Measurements from ENCODE around the gene TRAF7. TPM values are rescaled to one million over a fixed set of nuclear protein-coding genes. Genes with fewer than 3 reads are reported as not detected.

TRAF7 gene
- total RNA-seq, 1 donor from 2014 or later, result 21.4 TPM

DNA sequence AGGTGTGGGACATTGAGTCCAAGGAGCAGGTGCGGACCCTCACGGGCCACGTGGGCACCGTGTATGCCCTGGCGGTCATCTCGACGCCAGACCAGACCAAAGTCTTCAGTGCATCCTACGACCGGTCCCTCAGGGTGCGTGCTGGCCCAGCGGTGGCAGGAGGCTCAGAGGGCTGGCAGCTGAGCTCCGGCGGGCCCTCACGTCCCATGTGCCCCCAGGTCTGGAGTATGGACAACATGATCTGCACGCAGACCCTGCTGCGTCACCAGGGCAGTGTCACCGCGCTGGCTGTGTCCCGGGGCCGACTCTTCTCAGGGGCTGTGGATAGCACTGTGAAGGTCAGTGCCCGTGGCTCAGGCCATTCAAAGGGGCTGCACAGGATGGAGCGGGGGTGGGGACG is 20.5 kb downstream of the TRAF7 start:
- no peak for DNase-seq
- ATAC-seq, result no peak
- intact Hi-C loops (cut with micrococcal nuclease), result no loop called here

DNA sequence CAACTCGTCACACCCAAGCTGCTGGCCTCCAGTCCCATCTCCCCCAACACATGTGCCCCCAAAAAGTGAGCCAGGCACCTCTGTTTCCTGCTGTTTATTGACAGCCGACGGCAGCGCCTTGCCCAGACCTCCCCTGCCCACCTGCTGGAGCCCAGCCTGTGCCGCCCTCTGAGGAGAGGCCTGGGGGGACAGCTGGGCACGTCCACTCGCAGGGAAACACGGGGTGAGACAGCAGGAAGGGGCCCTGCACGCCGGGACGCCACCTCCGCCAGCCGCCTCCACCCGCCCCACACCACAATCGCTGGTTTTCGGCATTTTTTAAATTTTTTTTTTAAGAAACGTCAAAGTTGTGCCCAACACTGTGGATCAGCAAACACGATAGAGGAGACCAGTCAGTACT is 21.5 kb downstream of the TRAF7 start:
- intact Hi-C loops (cut with micrococcal nuclease), result no loop called here

DNA sequence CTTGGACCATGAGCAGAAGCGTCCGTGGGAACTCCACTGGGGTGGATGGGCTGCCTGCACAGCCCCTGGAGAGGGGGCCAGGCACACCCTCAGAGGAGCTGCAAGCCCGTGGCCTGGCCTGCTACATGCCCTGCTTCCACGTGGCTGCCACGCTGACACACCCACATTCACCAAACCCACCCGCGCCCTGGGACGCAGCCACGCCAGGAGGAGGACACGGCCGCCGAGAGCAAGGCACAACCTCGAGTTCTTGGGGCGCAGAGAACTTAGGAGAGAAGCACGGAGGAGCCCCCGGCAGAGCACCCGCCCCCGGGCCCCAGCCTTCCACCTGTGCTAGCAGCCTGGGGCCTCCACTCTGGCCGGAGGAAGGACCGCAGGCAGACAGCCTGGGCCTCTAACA is 22.0 kb downstream of the TRAF7 start:
- no peak for ATAC-seq
- no peak for DNase-seq
- intact Hi-C loops (cut with micrococcal nuclease), result no loop called here

More for the DNA sequence above, 21.5 kb downstream of the TRAF7 start:
- DNase-seq, result no peak
- no peak for ATAC-seq

DNA sequence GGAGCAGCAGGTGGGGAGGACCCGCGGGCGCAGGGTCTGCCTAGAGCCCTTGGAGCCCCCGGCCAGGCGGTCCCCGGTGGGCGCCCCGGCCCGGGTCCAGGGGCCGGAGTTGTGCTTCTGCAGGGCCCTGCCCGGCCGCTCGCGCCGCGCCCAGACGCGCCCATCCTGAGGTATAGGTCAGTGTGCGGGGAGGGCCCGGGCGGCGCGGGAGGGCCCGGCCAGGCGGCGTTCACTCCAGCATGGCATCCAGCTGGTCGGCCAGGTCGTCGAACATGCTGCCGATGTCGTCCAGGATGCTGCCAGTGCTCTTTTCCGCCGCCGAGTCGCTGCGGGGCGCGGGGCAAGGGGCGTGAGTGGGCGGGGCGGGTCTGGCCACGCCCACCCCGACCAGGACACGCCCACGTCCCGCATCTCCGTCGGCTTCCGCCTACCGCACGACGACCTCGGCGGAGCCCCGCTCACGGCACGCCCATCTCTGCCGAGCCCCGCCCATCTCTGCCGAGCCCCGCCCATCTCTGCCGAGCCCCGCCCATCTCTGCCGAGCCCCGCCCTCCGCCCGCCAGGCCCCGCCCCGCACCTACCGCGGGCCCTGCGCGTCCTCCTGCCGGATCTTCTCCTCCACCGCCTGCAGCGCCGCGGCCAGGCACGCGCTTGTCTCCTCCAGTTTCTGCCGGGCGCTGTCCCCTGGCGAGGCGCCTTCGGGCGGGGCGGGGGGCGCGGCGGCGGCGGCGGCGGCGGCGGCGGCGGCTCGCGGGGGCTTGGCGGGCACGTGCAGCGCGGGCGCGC is 22.9 kb downstream of the TRAF7 start:
- intact Hi-C loops (cut with micrococcal nuclease), result no loop called here
- ATAC-seq (no peak), DNase-seq (no peak)

DNA sequence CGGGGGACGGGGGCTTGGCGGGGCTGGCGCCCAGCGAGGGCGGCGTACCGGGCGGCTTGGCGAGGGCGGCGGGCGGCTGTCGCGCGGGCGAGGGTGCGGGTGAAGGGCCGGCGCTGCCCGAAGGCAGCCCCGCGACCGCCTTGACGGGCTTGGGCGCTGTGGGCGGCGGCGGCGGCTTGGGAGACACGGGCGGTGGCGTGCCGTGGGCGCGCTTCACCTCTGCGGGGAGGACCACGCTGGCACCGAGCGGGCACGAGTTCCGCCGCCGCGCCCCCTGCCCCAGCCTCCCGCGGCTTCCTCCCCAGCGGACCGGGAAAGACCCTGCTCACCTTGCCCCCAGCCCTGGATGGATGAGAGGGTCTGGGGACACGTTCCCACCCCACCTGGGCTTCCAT is 23.5 kb downstream of the TRAF7 start:
- ATAC-seq (no peak), DNase-seq (no peak)
- intact Hi-C loops (cut with micrococcal nuclease), result no loop called here

- intact Hi-C loops (cut with micrococcal nuclease), result no loop called here
- no peak for ATAC-seq
- no peak for DNase-seq
Observed at GRCh38 chr16:2179576-2179975, 24.0 kb downstream of the TRAF7 start.

DNA sequence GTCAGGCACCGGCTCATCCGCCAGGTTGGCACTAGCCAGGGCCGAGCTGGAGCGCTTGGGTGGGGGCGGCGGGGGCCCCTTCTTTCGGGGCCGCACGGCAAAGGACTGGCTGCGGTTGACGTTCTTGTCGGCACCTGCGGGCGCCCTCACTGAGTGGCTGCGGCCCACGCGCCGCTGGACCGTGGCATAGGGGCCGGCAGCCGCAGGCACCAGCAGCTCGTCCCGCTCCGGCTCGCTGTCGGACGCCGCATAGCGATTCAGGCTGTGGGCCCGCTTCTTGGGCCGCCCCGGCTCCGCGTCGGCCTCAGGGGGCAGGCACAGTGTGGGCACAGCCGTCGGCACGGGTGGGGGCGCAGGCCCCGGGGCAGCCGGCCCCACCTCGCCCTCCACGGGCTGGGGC is 24.9 kb downstream of the TRAF7 start:
- DNase-seq (no peak), ATAC-seq (no peak)
- intact Hi-C loops (cut with micrococcal nuclease), result no loop called here

GRCh38 chr16:2180962-2181923 is 25.7 kb downstream of the TRAF7 start:
- ATAC-seq, result no peak
- no peak for DNase-seq
- intact Hi-C loops (cut with micrococcal nuclease), result no loop called here

- DNase-seq (no peak), ATAC-seq (no peak)
- intact Hi-C loops (cut with micrococcal nuclease), result no loop called here
Observed at GRCh38 chr16:2181952-2182351, 26.4 kb downstream of the TRAF7 start.

DNA sequence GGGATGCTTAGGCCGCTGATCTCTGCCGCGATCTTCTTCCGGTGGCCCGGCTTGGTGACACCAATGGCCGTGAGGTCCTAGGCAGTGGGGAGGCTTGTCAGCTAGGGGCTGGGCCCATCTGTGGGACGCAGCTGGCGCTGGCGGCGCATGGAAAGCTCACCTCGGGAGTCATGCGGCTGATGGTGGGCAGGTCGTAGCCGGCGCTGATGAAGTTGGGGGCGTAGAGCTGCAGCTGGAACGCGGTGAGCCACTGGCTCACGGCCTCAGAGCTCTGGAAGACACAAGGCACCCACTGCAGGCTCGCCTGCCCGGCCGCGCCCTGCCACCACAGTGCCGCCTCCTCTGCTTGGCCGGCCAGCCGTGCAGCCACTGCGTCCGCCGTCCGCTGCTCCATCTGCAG is 28.1 kb downstream of the TRAF7 start:
- intact Hi-C loops (cut with micrococcal nuclease), result no loop called here
- DNase-seq, result no peak
- ATAC-seq, result no peak

DNA sequence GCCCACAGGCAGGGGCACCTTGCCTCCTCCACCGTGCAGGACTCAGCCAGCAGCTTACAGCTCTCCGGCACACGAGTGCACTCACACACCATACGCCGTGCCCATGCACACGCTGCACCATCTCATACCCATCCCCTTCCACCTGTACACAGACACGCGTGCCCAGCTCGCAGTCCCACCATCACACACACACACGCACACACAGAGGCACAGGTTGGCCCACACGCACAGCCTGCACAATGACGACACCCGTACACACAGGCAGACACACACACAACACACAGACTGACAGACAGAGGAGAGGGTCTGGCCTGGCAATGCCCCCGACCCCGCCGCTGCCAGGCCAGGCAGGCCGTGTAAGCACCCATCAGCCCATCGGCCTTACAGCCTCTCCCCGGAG is 28.8 kb downstream of the TRAF7 start:
- intact Hi-C loops (cut with micrococcal nuclease), result no loop called here
- DNase-seq (no peak), ATAC-seq (no peak)

DNA sequence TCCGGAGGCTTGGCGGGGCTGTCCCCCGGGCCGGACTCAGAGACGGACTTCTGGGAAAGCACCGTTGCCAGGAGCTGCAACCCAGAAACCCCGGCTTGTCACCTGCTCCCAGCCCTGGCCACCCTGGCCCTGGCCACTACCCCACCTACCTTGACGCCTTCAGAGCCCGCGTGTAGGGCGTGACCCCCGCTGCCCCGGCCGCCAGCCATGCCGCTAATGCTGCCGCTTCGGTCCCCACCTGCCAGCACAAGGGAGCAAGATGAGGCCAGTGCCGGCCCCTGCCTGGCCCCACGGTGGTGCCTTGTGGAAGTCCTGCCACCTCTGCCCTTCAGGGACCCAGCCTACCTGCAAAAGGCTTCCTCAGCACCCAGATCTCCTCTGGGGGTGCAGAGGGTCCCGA is 29.4 kb downstream of the TRAF7 start:
- no peak for ATAC-seq
- intact Hi-C loops (cut with micrococcal nuclease), result no loop called here

GRCh38 chr16:2186064-2186463 is 30.5 kb downstream of the TRAF7 start:
- ATAC-seq, result no peak
- intact Hi-C loops (cut with micrococcal nuclease), result no loop called here
- no peak for DNase-seq

More for the DNA sequence above, 29.4 kb downstream of the TRAF7 start:
- DNase-seq, result no peak

GRCh38 chr16:2186505-2186904 is 30.9 kb downstream of the TRAF7 start:
- no peak for DNase-seq
- intact Hi-C loops (cut with micrococcal nuclease), result no loop called here
- no peak for ATAC-seq

DNA sequence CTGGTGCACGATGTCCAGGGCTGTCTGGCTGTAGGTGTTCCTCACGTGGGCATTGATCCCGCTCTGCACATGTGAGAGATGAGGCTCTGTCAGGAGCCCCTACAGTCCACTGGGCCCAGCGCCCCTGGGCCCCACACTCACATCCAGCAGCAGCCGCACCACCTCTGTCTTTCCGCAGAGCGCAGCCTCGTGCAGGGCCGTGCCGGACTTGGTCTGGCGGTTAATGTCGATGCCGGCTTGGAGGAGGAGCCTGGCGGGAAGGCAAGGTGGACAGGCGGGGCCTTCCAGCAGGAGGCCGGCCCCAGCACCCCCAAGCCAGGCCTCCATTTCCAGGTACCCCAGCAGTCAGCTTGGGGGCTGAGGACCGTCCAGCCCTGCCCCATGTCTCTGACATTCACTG is 31.6 kb downstream of the TRAF7 start:
- DNase-seq (no peak), ATAC-seq (no peak)
- intact Hi-C loops (cut with micrococcal nuclease), result no loop called here

DNA sequence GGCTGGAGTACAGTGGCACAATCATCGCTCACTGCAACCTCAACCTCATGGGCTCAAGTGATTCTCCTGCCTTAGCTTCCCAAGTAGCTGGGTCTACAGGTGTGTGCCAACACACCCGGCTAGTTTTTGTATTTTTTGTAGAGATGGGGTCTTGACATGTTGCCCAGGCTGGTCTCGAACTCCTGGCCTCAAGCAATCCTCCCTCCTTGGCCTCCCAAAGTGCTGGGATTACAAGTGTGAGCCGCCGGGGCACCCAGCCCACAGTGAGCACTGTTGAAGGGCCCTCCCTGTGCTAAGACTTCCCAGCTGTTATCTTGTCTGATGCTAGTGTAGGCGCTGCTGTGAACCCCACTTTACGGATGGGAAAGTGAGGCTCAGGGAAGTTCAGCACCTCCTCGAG is 32.8 kb downstream of the TRAF7 start:
- ATAC-seq, result no peak
- DNase-seq, result no peak
- intact Hi-C loops (cut with micrococcal nuclease), result no loop called here

DNA sequence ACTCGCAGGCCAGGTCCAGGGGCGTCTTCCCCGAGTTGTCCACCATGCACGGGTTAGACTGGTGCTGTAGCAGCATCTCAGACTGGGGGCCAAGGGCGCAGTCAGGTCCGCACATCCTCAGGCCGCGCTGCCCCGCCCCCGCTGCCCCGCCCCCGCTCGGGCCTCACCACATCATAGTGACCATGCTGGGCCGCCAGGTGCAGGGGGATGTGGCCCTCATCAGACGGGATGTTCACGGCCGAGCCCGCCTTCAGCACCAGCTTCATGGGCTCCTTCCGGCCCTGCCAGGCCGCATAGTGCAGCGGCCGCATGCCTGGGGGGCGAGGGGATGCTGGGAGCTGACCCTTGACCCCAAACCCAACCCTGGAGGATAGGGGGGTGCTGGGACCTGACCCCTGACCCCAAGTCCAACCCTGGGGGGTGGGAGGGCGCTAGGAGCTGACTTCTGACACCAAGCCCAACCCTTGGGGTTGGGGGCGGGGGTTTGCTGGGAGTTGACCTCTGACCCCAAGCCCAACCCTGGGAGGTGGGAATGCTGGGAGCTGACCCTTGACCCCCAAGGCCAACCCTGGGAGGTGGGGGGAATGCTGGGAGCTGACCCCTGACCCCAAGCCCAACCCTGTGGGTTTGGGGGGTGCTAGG is 33.8 kb downstream of the TRAF7 start:
- intact Hi-C loops (cut with micrococcal nuclease), result no loop called here
- ATAC-seq, result no peak
- no peak for DNase-seq

- no peak for ATAC-seq
- intact Hi-C loops (cut with micrococcal nuclease), result no loop called here
- DNase-seq, result no peak
Observed at GRCh38 chr16:2190002-2190658, 34.5 kb downstream of the TRAF7 start.

- no peak for DNase-seq
- ATAC-seq, result no peak
- intact Hi-C loops (cut with micrococcal nuclease), result no loop called here
Observed at GRCh38 chr16:2190659-2191445, 35.3 kb downstream of the TRAF7 start.
